IMR-90 (cell line): ENCODE measurements around the gene CPLX1.

ENCODE experiments used
- CEBPB ChIP-seq: IDR thresholded peaks from 2 replicates; pipeline ENCODE4 v1.6.1; 2012; ENCODE audit warnings: low read depth, low read length, improper control_type of control experiment
- CHD1 ChIP-seq: IDR thresholded peaks from 2 replicates; pipeline ENCODE4 v1.6.1; 2012; ENCODE audit warnings: low read depth, low read length, improper control_type of control experiment
- FOS ChIP-seq: fragments of 150-350 bp; IDR thresholded peaks from 2 replicates; pipeline ENCODE4 v1.6.1; 2016; ENCODE audit warnings: low read depth, low read length
- MAFK ChIP-seq: IDR thresholded peaks from 2 replicates; pipeline ENCODE4 v1.6.1; 2012; ENCODE audit warnings: low read depth, low read length, improper control_type of control experiment
- MAZ ChIP-seq: IDR thresholded peaks from 2 replicates; pipeline ENCODE4 v1.6.1; 2012; ENCODE audit warnings: low read depth, mild to moderate bottlenecking, low read length, improper control_type of control experiment, moderate library complexity, borderline replicate concordance
- MXI1 ChIP-seq: IDR thresholded peaks from 2 replicates; pipeline ENCODE4 v1.6.1; 2012; ENCODE audit warnings: low read depth, mild to moderate bottlenecking, low read length, moderate library complexity, borderline replicate concordance
- NFE2L2 ChIP-seq: fragments of 150-350 bp; IDR thresholded peaks from 2 replicates; pipeline ENCODE4 v1.6.1; 2016; ENCODE audit warnings: low read depth, mild to moderate bottlenecking, low read length
- POLR2A ChIP-seq: IDR thresholded peaks from 2 replicates; pipeline ENCODE4 v1.6.1; 2012; ENCODE audit warnings: mild to moderate bottlenecking, low read depth, low read length
- RAD21 ChIP-seq: IDR thresholded peaks from 2 replicates; pipeline ENCODE4 v1.6.1; 2012; ENCODE audit warnings: low read length, improper control_type of control experiment
- RCOR1 ChIP-seq: IDR thresholded peaks from 2 replicates; pipeline ENCODE4 v1.6.1; 2012; ENCODE audit warnings: mild to moderate bottlenecking, low read length, improper control_type of control experiment; ENCODE audit not compliant: insufficient replicate concordance
- RFX5 ChIP-seq: IDR thresholded peaks from 2 replicates; pipeline ENCODE4 v1.8.0; 2012; ENCODE audit warnings: low read depth, mild to moderate bottlenecking, low read length, moderate library complexity
- SMC3 ChIP-seq: fragments of 150-350 bp; IDR thresholded peaks from 2 replicates; pipeline ENCODE4 v1.6.1; 2016; ENCODE audit warnings: low read depth, mild to moderate bottlenecking, antibody characterized with exemption, low read length, moderate library complexity
- TF ChIP-seq, protein P1 (sequence below): conservative IDR thresholded peaks from 2 replicates; pipeline ENCODE4 v1.5.1; 2012; ENCODE audit warnings: mild to moderate bottlenecking, low read depth, low read length, improper control_type of control experiment
- TF ChIP-seq, protein P2 (sequence below): fragments of 150-350 bp; IDR thresholded peaks from 2 replicates; pipeline ENCODE4 v1.6.1; 2017; ENCODE audit warnings: mild to moderate bottlenecking, antibody characterized with exemption, low read length, low read depth

DNA sequence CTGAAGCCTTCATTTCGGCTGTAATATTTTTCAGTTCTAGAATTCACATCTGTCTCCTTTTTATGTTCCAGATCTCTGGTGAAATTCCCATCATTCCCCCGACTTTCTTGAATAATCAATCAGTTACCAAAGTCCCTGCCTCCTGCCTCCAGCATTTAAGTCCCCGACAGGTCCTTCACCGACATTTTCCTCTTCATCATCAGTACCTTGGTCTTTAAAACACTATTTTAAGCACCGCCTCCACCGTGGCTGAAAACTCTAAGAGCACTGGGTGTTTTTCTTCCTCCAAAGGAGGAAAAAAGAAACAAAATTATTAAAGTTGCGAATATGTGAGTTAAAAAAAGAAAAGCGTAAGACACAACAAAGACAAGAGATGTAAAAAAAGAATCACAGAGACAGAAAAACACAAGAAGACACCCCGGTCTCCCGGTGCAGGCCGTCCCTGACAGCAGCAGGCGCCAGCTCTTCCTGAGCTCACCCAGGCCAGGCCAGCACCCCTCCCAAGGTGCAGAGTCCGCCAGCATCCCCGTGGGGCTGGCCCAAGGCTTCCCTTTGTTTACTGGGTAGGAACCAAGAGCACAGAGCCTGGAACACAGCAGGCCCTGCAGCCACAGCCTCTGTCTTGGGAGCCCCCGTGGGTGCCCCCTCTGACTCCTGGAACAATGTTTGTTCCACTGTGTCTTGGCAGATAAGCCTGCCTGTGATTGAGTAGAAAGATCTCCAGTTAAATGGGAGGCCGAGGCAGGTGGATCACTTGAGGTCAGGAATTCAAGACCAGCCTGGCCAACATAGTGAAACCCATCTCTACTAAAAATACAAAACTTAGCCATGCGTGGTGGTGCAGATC is 49.3 kb upstream of the CPLX1 start:
- no peak for TF ChIP-seq POLR2A
- TF ChIP-seq RAD21, result no peak
- TF ChIP-seq, protein P1, sequence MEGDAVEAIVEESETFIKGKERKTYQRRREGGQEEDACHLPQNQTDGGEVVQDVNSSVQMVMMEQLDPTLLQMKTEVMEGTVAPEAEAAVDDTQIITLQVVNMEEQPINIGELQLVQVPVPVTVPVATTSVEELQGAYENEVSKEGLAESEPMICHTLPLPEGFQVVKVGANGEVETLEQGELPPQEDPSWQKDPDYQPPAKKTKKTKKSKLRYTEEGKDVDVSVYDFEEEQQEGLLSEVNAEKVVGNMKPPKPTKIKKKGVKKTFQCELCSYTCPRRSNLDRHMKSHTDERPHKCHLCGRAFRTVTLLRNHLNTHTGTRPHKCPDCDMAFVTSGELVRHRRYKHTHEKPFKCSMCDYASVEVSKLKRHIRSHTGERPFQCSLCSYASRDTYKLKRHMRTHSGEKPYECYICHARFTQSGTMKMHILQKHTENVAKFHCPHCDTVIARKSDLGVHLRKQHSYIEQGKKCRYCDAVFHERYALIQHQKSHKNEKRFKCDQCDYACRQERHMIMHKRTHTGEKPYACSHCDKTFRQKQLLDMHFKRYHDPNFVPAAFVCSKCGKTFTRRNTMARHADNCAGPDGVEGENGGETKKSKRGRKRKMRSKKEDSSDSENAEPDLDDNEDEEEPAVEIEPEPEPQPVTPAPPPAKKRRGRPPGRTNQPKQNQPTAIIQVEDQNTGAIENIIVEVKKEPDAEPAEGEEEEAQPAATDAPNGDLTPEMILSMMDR, result no peak
- TF ChIP-seq MAZ, result no peak
- TF ChIP-seq, protein P2, sequence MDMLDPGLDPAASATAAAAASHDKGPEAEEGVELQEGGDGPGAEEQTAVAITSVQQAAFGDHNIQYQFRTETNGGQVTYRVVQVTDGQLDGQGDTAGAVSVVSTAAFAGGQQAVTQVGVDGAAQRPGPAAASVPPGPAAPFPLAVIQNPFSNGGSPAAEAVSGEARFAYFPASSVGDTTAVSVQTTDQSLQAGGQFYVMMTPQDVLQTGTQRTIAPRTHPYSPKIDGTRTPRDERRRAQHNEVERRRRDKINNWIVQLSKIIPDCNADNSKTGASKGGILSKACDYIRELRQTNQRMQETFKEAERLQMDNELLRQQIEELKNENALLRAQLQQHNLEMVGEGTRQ, result no peak
- no peak for TF ChIP-seq SMC3
- TF ChIP-seq RFX5, result no peak
- no peak for TF ChIP-seq CHD1
- TF ChIP-seq NFE2L2, result no peak
- no peak for TF ChIP-seq MXI1
- no peak for TF ChIP-seq FOS
- TF ChIP-seq MAFK, result no peak
- no peak for TF ChIP-seq CEBPB
- TF ChIP-seq RCOR1, result no peak
